Smooth muscle cell (in vitro differentiated cells): Measurements from ENCODE around the gene GZMB. TPM values are rescaled to one million over a fixed set of nuclear protein-coding genes. Genes with fewer than 3 reads are reported as not detected.

Experiments
- DNase-seq: peaks from one replicate; lab custom pipeline; 2025; ENCODE audit not compliant: unreplicated experiment; lab: John Stamatoyannopoulos, UW
- H2AFZ ChIP-seq: fragments of 200-600 bp; sonication (generic); 2 replicates; pipeline ENCODE4 v1.6.0; 2016; ENCODE audit warnings: antibody characterized with exemption, low read depth, mild to moderate bottlenecking
- H3F3A ChIP-seq: fragments of 200-600 bp; sonication (generic); 2 replicates; pipeline ENCODE4 v1.6.0; 2017; ENCODE audit warnings: antibody characterized with exemption, low read depth
- H3K27ac ChIP-seq: fragments of 200-600 bp; sonication (generic); 2 replicates; pipeline ENCODE4 v1.5.1; 2016; ENCODE audit warnings: low read depth, mild to moderate bottlenecking
- H3K27me3 ChIP-seq: fragments of 200-600 bp; sonication (generic); 2 replicates; pipeline ENCODE4 v1.6.1; 2016; ENCODE audit warnings: low read depth, mild to moderate bottlenecking
- H3K36me3 ChIP-seq: fragments of 200-600 bp; sonication (generic); 2 replicates; pipeline ENCODE4 v1.5.1; 2016; ENCODE audit warnings: low read depth
- H3K4me1 ChIP-seq: fragments of 200-600 bp; sonication (generic); 2 replicates; pipeline ENCODE4 v1.5.1; 2016; ENCODE audit warnings: low read depth
- H3K4me2 ChIP-seq: fragments of 200-600 bp; sonication (generic); 2 replicates; pipeline ENCODE4 v1.6.0; 2016; ENCODE audit warnings: mild to moderate bottlenecking
- H3K4me3 ChIP-seq: fragments of 200-600 bp; sonication (generic); 2 replicates; pipeline ENCODE4 v1.5.1; 2016; ENCODE audit warnings: mild to moderate bottlenecking
- H3K79me2 ChIP-seq: fragments of 200-600 bp; sonication (generic); 2 replicates; pipeline ENCODE4 v1.6.0; 2016; ENCODE audit warnings: low read depth, mild to moderate bottlenecking
- H3K9ac ChIP-seq: fragments of 200-600 bp; sonication (generic); 2 replicates; pipeline ENCODE4 v1.6.0; 2016; ENCODE audit warnings: low read depth
- H3K9me3 ChIP-seq: fragments of 200-600 bp; sonication (generic); replicated peaks from 2 replicates; pipeline ENCODE4 v1.5.1; 2016; ENCODE audit warnings: low read depth
- H4K20me1 ChIP-seq: fragments of 200-600 bp; sonication (generic); 2 replicates; pipeline ENCODE4 v1.6.0; 2016; ENCODE audit warnings: low read depth
- CTCF ChIP-seq: fragments of 200-600 bp; sonication (generic); IDR thresholded peaks from 2 replicates; pipeline ENCODE4 v1.5.1; 2017; ENCODE audit warnings: borderline replicate concordance, mild to moderate bottlenecking, antibody characterized with exemption; ENCODE audit not compliant: insufficient read depth, poor library complexity, severe bottlenecking
- WGBS: methylation state at CpG from one replicate; pipeline ENCODE4 v1.1.7; 2016; ENCODE audit warnings: low lambda C conversion rate; 5-methylcytosine and 5-hydroxymethylcytosine counted together
- polyA plus RNA-seq: library from polyadenylated mRNA; unstranded; fragments of >200 nt; fragmentation: Nextera tagmentation; extraction: Ambion mirVana; gene quantifications from 2 replicates; pipeline ENCODE4 v1.2.1, GENCODE V29; 2016
- total RNA-seq: library from RNA; depleted of rRNA; stranded (reverse); fragments of >200 nt; gene quantifications from 2 replicates; pipeline ENCODE4 v1.2.3, GENCODE V29; 2014

Gene GZMB
- total and polyA plus RNA-seq, 2 experiments from 2014 or later: not detected

GRCh38 chr14:24639905-24640304 is 5.9 kb upstream of the GZMB start:
- TF ChIP-seq CTCF: no peak
- Histone ChIP-seq H3K9me3 (no peaks in the 10 kb centered on the region), H3K9ac (no peak overlapping the region), H3K4me3 (no peak overlapping the region), H4K20me1 (no peaks in the 10 kb centered on the region), H3K27ac (no peak overlapping the region), H2AFZ (no peak overlapping the region), H3K36me3 (no peaks in the 10 kb centered on the region), H3F3A (no peaks in the 10 kb centered on the region), H3K4me2 (no peak overlapping the region), H3K4me1 (no peaks in the 10 kb centered on the region), H3K79me2 (no peaks in the 10 kb centered on the region), H3K27me3 (no peaks in the 10 kb centered on the region)
- WGBS: 72% methylated on average over 3 of the region's 3 CpGs
- no peak for DNase-seq

- WGBS: 88% methylated on average over 3 of the region's 3 CpGs
- Histone ChIP-seq H3K36me3 (no peaks in the 10 kb centered on the region), H3F3A (no peaks in the 10 kb centered on the region)
These were observed 5.3 kb upstream of the GZMB start for GRCh38 chr14:24639270-24639669.

GRCh38 chr14:24633353-24633752 is 637 bp downstream of the GZMB start:
- no peaks in the 10 kb centered on the region for H3F3A ChIP-seq
- H3K27me3 ChIP-seq: no peaks in the 10 kb centered on the region
- DNase-seq: no peak
- H3K27ac ChIP-seq: no peak overlapping the region
- H4K20me1 ChIP-seq: no peaks in the 10 kb centered on the region
- 82% methylated on average over 1 of the region's 1 CpG for WGBS
- H3K79me2 ChIP-seq: no peaks in the 10 kb centered on the region
- H3K4me2 ChIP-seq: no peak overlapping the region
- no peaks in the 10 kb centered on the region for H3K4me1 ChIP-seq
- H3K9me3 ChIP-seq: peaks cover 2% of the 10 kb centered on the region
- no peak for TF ChIP-seq CTCF
- no peak overlapping the region for H2AFZ ChIP-seq
- no peak overlapping the region for H3K9ac ChIP-seq
- H3K4me3 ChIP-seq: no peak overlapping the region
- H3K36me3 ChIP-seq: no peaks in the 10 kb centered on the region

More at GRCh38 chr14:24639270-24639669, 5.3 kb upstream of the GZMB start:
- Histone ChIP-seq H3K9me3 (no peaks in the 10 kb centered on the region), H3K4me2 (no peak overlapping the region), H3K79me2 (no peaks in the 10 kb centered on the region), H3K9ac (no peak overlapping the region), H3K27ac (no peak overlapping the region), H3K27me3 (no peaks in the 10 kb centered on the region), H2AFZ (no peak overlapping the region), H4K20me1 (no peaks in the 10 kb centered on the region), H3K4me1 (no peaks in the 10 kb centered on the region), H3K4me3 (no peak overlapping the region)
- no peak for DNase-seq
- no peak for TF ChIP-seq CTCF

GRCh38 chr14:24632761-24633160 is 1.2 kb downstream of the GZMB start:
- Histone ChIP-seq H4K20me1 (no peaks in the 10 kb centered on the region), H3K36me3 (no peaks in the 10 kb centered on the region), H3K4me3 (no peak overlapping the region), H2AFZ (no peak overlapping the region), H3K4me2 (no peak overlapping the region), H3K27ac (no peak overlapping the region), H3K9me3 (peaks cover 2% of the 10 kb centered on the region), H3K4me1 (no peaks in the 10 kb centered on the region), H3F3A (no peaks in the 10 kb centered on the region), H3K79me2 (no peaks in the 10 kb centered on the region), H3K27me3 (no peaks in the 10 kb centered on the region), H3K9ac (no peak overlapping the region)
- TF ChIP-seq CTCF: no peak
- 77% methylated on average over 6 of the region's 6 CpGs for WGBS
- no peak for DNase-seq
